Dendritic cell treated with granulocyte-macrophage colony-stimulating factor and Interleukin-4, amounts not matched to agents 40 ng/mL and 50 ng/mL, for 4 days (primary cell): ENCODE data around the gene CDC20.
"Not testable (repeated sequence)": the region's sequence is repeated elsewhere in the genome, so short reads cannot be mapped to it uniquely, and the experiment has no call there.

Source experiments
- H3K27ac Mint-ChIP-seq: one replicate; pipeline ENCODE4 v1.8.0; 2022; ENCODE audit warnings: mild to moderate bottlenecking, mixed read lengths
- H3K27me3 Mint-ChIP-seq: one replicate; pipeline ENCODE4 v1.8.0; 2022; ENCODE audit warnings: mild to moderate bottlenecking, mixed read lengths
- H3K36me3 Mint-ChIP-seq: one replicate; pipeline ENCODE4 v1.8.0; 2022; ENCODE audit warnings: low read depth, mixed read lengths
- H3K4me1 Mint-ChIP-seq: one replicate; pipeline ENCODE4 v1.8.0; 2022; ENCODE audit warnings: low read depth, mixed read lengths
- H3K4me3 Mint-ChIP-seq: one replicate; pipeline ENCODE4 v1.8.0; 2022; ENCODE audit warnings: mild to moderate bottlenecking, moderate library complexity, mixed read lengths
- H3K9me3 Mint-ChIP-seq: one replicate; pipeline ENCODE4 v1.8.0; 2022; ENCODE audit warnings: mixed read lengths
- intact Hi-C: fragments of 100-400 bp; cut with micrococcal nuclease; formaldehyde crosslinking; loops from one replicate; pipeline ENCODE4 v1.15.0; 2022

The CDC20 gene

GRCh38 chr1:43357251-43357650, 1.5 kb upstream of the CDC20 start:
- H3K4me1 Mint-ChIP-seq: peaks cover 49% of the 10 kb centered on the region
- H3K36me3 Mint-ChIP-seq: peaks cover 44% of the 10 kb centered on the region
- no peaks in the 10 kb centered on the region for H3K27me3 Mint-ChIP-seq
- no peak overlapping the region for H3K4me3 Mint-ChIP-seq
- H3K27ac Mint-ChIP-seq: no peak overlapping the region
- no peaks in the 10 kb centered on the region for H3K9me3 Mint-ChIP-seq
- intact Hi-C loops: loop anchor here (5.0 kb wide), 1 partner anchor 120 kb away; no protein-coding TSS in a partner anchor

GRCh38 chr1:43358121-43358745, 548 bp upstream of the CDC20 start:
- Mint-ChIP-seq H3K27me3 (no peaks in the 10 kb centered on the region), H3K4me1 (peaks cover 49% of the 10 kb centered on the region), H3K36me3 (peaks cover 54% of the 10 kb centered on the region)

GRCh38 chr1:43359696-43360095, 915 bp downstream of the CDC20 start:
- Mint-ChIP-seq H3K27ac (no peak overlapping the region), H3K4me3 (no peak overlapping the region), H3K4me1 (peaks cover 58% of the 10 kb centered on the region), H3K9me3 (no peaks in the 10 kb centered on the region), H3K36me3 (peaks cover 65% of the 10 kb centered on the region), H3K27me3 (no peaks in the 10 kb centered on the region)
- intact Hi-C loops: loop anchor here (5.0 kb wide), 1 partner anchor 122 kb away; no protein-coding TSS in a partner anchor

More at GRCh38 chr1:43358121-43358745, 548 bp upstream of the CDC20 start:
- peak overlapping the region; percentile 97 for H3K27ac Mint-ChIP-seq
- H3K4me3 Mint-ChIP-seq: peak overlapping the region; percentile 91
- intact Hi-C loops: loop anchor here (1.0 to 5.0 kb wide), 3 partner anchors 10 to 121 kb away; partner anchors contain the start of genes ELOVL1, MED8 and SZT2
- H3K9me3 Mint-ChIP-seq: no peaks in the 10 kb centered on the region

- Mint-ChIP-seq H3K27ac (no peak overlapping the region), H3K9me3 (no peaks in the 10 kb centered on the region), H3K4me3 (no peak overlapping the region), H3K4me1 (peaks cover 67% of the 10 kb centered on the region), H3K36me3 (peaks cover 72% of the 10 kb centered on the region), H3K27me3 (no peaks in the 10 kb centered on the region)
- intact Hi-C loops: no loop called here
These were observed 1.8 kb downstream of the CDC20 start for GRCh38 chr1:43360616-43361015.

GRCh38 chr1:43363283-43363934, 4.6 kb downstream of the CDC20 start:
- Mint-ChIP-seq H3K27ac (no peak overlapping the region), H3K4me1 (peaks cover 89% of the 10 kb centered on the region), H3K36me3 (peaks cover 76% of the 10 kb centered on the region), H3K4me3 (no peak overlapping the region), H3K9me3 (no peaks in the 10 kb centered on the region), H3K27me3 (no peaks in the 10 kb centered on the region)
- intact Hi-C loops: no loop called here

- peaks cover 78% of the 10 kb centered on the region for H3K36me3 Mint-ChIP-seq
- H3K27ac Mint-ChIP-seq: no peak overlapping the region
- H3K27me3 Mint-ChIP-seq: no peaks in the 10 kb centered on the region
- no peak overlapping the region for H3K4me3 Mint-ChIP-seq
- intact Hi-C loops: no loop called here
- H3K4me1 Mint-ChIP-seq: peaks cover 90% of the 10 kb centered on the region
- H3K9me3 Mint-ChIP-seq: no peaks in the 10 kb centered on the region
These were observed 5.2 kb downstream of the CDC20 start for GRCh38 chr1:43363935-43364525.

GRCh38 chr1:43365678-43366077, 6.9 kb downstream of the CDC20 start:
- H3K36me3 Mint-ChIP-seq: peaks cover 80% of the 10 kb centered on the region
- H3K9me3 Mint-ChIP-seq: no peaks in the 10 kb centered on the region
- intact Hi-C loops: no loop called here
- peak overlapping the region; percentile 96 for H3K4me3 Mint-ChIP-seq
- H3K27me3 Mint-ChIP-seq: no peaks in the 10 kb centered on the region
- peaks cover 78% of the 10 kb centered on the region for H3K4me1 Mint-ChIP-seq
- H3K27ac Mint-ChIP-seq: peak overlapping the region; percentile 99

- intact Hi-C loops: no loop called here
- Mint-ChIP-seq H3K36me3 (peaks cover 76% of the 10 kb centered on the region), H3K27ac (peak overlapping the region; percentile 99), H3K9me3 (no peaks in the 10 kb centered on the region), H3K27me3 (no peaks in the 10 kb centered on the region), H3K4me3 (peak overlapping the region; percentile 96), H3K4me1 (peaks cover 75% of the 10 kb centered on the region)
These were observed 7.4 kb downstream of the CDC20 start for GRCh38 chr1:43366179-43366578.

- peak overlapping the region; percentile 99 for H3K27ac Mint-ChIP-seq
- peaks cover 72% of the 10 kb centered on the region for H3K36me3 Mint-ChIP-seq
- no peaks in the 10 kb centered on the region for H3K27me3 Mint-ChIP-seq
- intact Hi-C loops: no loop called here
- peak overlapping the region; percentile 96 for H3K4me3 Mint-ChIP-seq
- H3K4me1 Mint-ChIP-seq: peaks cover 71% of the 10 kb centered on the region
- H3K9me3 Mint-ChIP-seq: no peaks in the 10 kb centered on the region
These were observed 7.8 kb downstream of the CDC20 start for GRCh38 chr1:43366601-43367025.

GRCh38 chr1:43367026-43367903, 8.5 kb downstream of the CDC20 start:
- intact Hi-C loops: no loop called here
- Mint-ChIP-seq H3K27me3 (no peaks in the 10 kb centered on the region), H3K4me1 (peaks cover 64% of the 10 kb centered on the region), H3K36me3 (peaks cover 66% of the 10 kb centered on the region), H3K27ac (peak overlapping the region; percentile 99), H3K9me3 (no peaks in the 10 kb centered on the region), H3K4me3 (peak overlapping the region; percentile 96)

GRCh38 chr1:43367904-43368645, 9.3 kb downstream of the CDC20 start, which contains the start of gene ELOVL1:
Gene ELOVL1 (minus strand): TSS chr1:43368011. CDS start chr1:43365609, 2,402 bp downstream.
- Mint-ChIP-seq H3K4me3 (peak within 1 kb of the TSS; percentile 98), H3K4me1 (peaks cover 56% of the 10 kb centered on the region), H3K9me3 (no peaks in the 10 kb centered on the region), H3K36me3 (peaks cover 58% of the 10 kb centered on the region), H3K27me3 (no peaks in the 10 kb centered on the region), H3K27ac (peak within 1 kb of the TSS; percentile 99)
- intact Hi-C loops: loop anchor here (1.0 kb wide), 2 partner anchors 10 to 13 kb away; partner anchors contain the start of gene CDC20

- Mint-ChIP-seq H3K4me3 (peak overlapping the region; percentile 98), H3K36me3 (peaks cover 52% of the 10 kb centered on the region), H3K27me3 (no peaks in the 10 kb centered on the region), H3K9me3 (no peaks in the 10 kb centered on the region), H3K4me1 (peaks cover 51% of the 10 kb centered on the region), H3K27ac (peak overlapping the region; percentile 99)
- intact Hi-C loops: loop anchor here (1.0 kb wide), 2 partner anchors 10 to 13 kb away; partner anchors contain the start of gene CDC20
These were observed 9.9 kb downstream of the CDC20 start for GRCh38 chr1:43368646-43369020.

- H3K4me3 Mint-ChIP-seq, H3K9me3 Mint-ChIP-seq, H3K27me3 Mint-ChIP-seq, H3K27ac Mint-ChIP-seq, intact Hi-C loops: not testable (repeated sequence)
- Mint-ChIP-seq H3K4me1 (peaks cover 39% of the 10 kb centered on the region), H3K36me3 (peaks cover 40% of the 10 kb centered on the region)
These were observed 11.0 kb downstream of the CDC20 start for GRCh38 chr1:43369779-43370178.
